Muscle layer of colon (tissue), 2 donors: Measurements from ENCODE around the gene WNT5B.
A peak's percentile ranks its signal among the peaks of the same experiment; 100 is the strongest.

ENCODE experiments used
- H3K27ac ChIP-seq: one replicate; pipeline ENCODE4 v1.7.0; 2013; ENCODE audit warnings: low read depth, mild to moderate bottlenecking, low read length, moderate library complexity
- H3K27me3 ChIP-seq, 2 donors: one replicate each; pipeline ENCODE4 v1.7.0; 2013; ENCODE audit warnings: low read length in 2 of 2, mild to moderate bottlenecking in 2 of 2; ENCODE audit not compliant: insufficient read depth in 2 of 2, control insufficient read depth in 1 of 2
- H3K36me3 ChIP-seq: one replicate; pipeline ENCODE4 v1.7.0; 2013; ENCODE audit warnings: mild to moderate bottlenecking, low read length; ENCODE audit not compliant: insufficient read depth
- H3K4me1 ChIP-seq: one replicate; pipeline ENCODE4 v1.7.0; 2013; ENCODE audit warnings: mild to moderate bottlenecking, low read length; ENCODE audit not compliant: insufficient read depth
- H3K4me3 ChIP-seq, 2 donors: one replicate each; pipeline ENCODE4 v1.7.0; 2013; ENCODE audit warnings: low read length in 2 of 2, low read depth in 1 of 2, mild to moderate bottlenecking in 1 of 2, moderate library complexity in 1 of 2
- H3K9ac ChIP-seq: one replicate; pipeline ENCODE4 v1.7.0; 2013; ENCODE audit warnings: low read length
- H3K9me3 ChIP-seq: one replicate; pipeline ENCODE4 v1.7.0; 2013; ENCODE audit warnings: mild to moderate bottlenecking, low read length
- donor health status: abdominal sarcoma.
- donor health status: Adenocarcinoma of cecum.

The WNT5B gene

DNA sequence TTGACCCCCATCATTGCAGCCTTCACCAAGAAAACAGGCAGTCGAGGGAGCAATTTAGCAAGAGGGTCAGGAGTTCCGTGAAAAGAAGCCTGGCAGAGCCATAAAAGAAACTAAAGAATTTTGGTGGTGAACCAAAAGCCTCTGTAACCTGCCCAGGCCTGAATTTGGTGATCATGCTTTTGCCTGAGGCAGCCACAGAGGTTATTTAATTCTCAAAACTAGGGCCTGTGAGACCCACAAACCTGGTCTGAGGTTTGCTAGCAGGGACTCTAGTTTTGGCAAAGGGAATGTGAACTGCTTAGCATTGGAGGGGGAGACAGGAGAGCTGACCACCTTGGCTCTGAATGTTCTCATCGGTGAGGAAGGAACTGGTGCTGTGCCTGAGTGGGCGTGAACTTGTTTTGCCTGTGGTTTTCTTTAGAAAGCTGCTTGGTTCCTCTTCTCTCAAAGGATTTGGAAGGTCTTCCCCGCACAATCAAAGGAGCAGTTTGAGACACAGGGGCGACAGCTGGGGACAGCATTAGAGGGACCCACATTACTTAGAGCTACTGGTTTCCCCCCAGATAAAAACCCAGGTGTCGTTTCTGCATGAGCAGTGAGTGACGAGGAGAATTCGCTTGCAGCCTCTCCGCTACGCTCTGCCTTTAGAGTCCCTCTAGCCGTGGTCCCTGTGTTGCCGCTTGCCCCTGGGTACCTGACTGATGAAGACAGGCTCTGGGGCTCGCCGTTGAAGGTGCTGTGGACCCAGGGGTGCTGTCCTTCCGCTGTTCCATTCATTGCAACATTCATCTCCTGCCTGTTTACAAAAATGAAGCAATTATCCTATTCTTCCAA lies 12.6 kb upstream of the WNT5B start:
- no peak overlapping the region for H3K27ac ChIP-seq
- no peak overlapping the region for H3K4me3 ChIP-seq
- H3K9me3 ChIP-seq: no peaks in the 10 kb centered on the region
- no peak overlapping the region for H3K9ac ChIP-seq
- H3K27me3 ChIP-seq: no peaks in the 10 kb centered on the region
- H3K36me3 ChIP-seq: no peaks in the 10 kb centered on the region
- H3K4me1 ChIP-seq: peaks cover 3% of the 10 kb centered on the region

DNA sequence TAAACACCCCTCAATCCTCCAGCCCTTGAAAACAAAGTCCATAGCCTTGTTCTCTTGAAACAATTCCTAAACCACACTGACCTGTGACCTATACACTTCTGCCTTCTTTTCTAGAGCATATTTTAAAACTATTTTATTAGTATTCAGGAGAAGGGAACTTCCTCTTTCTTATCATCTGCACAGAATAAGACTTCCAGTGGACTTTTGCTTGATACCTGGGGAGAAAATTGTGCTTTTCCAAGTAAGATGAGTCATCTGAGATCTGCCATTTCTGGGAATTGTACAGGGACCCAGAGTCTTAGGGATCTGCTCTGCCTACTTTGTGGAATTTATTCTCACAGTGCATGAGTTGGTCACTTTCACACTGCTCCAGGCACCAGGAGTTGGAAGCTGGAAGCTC lies 10.5 kb upstream of the WNT5B start:
- Histone ChIP-seq H3K4me3 (no peak overlapping the region), H3K9me3 (no peaks in the 10 kb centered on the region), H3K9ac (no peak overlapping the region), H3K27me3 (no peaks in the 10 kb centered on the region), H3K36me3 (no peaks in the 10 kb centered on the region), H3K27ac (no peak overlapping the region), H3K4me1 (no peaks in the 10 kb centered on the region)

DNA sequence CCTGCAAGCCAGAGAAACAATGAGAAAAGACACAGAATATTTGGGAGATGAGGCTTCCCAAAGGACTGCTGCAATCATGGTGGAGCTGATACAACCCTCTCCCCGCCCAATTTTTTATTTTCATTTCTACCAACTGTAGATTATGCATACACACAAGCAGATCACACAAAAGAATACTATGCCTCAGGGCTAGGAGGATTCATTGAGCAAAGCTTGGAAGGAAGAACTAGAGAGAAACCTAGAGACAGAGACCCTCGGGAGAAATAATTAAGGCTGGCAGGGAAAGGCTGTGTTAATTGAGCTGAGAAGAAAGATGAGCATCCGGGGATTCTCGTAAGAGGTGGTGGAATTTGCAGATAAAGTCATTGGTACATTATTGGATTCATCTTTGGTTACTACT lies 9.9 kb upstream of the WNT5B start:
- no peaks in the 10 kb centered on the region for H3K4me1 ChIP-seq
- no peaks in the 10 kb centered on the region for H3K27me3 ChIP-seq
- H3K36me3 ChIP-seq: no peaks in the 10 kb centered on the region
- no peak overlapping the region for H3K27ac ChIP-seq
- no peak overlapping the region for H3K9ac ChIP-seq
- H3K9me3 ChIP-seq: no peaks in the 10 kb centered on the region
- no peak overlapping the region for H3K4me3 ChIP-seq

DNA sequence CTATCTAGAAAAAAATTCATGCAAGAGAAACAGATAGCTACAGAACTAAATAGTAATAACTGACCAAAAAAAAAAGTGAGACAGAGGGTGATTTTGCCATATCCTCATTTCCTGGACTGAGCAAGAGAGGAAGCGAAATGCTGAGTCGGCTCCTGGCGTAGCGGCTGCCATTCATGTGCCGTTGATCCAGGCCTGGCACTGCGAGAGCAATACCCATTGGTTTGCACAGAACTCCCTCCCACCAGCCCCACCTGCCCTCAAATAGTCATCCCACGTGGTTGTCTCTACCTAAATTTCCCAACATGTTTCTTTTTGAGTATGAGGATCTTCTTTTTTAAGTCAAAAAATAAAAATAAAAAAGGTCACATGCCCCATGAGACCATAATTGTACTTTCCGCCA lies 9.4 kb upstream of the WNT5B start:
- peaks cover under 1% of the 10 kb centered on the region for H3K4me1 ChIP-seq
- H3K9me3 ChIP-seq: no peaks in the 10 kb centered on the region
- no peak overlapping the region for H3K9ac ChIP-seq
- H3K27ac ChIP-seq: no peak overlapping the region
- no peaks in the 10 kb centered on the region for H3K36me3 ChIP-seq
- no peak overlapping the region for H3K4me3 ChIP-seq
- H3K27me3 ChIP-seq: no peaks in the 10 kb centered on the region

- no peak overlapping the region for H3K9ac ChIP-seq
- H3K36me3 ChIP-seq: no peaks in the 10 kb centered on the region
Observed at GRCh38 chr12:1620092-1620491, 8.9 kb upstream of the WNT5B start.

GRCh38 chr12:1622406-1622805 lies 6.6 kb upstream of the WNT5B start:
- H3K4me3 ChIP-seq: no peak overlapping the region
- H3K9ac ChIP-seq: no peak overlapping the region
- H3K27me3 ChIP-seq: no peaks in the 10 kb centered on the region
- H3K9me3 ChIP-seq: no peaks in the 10 kb centered on the region
- H3K36me3 ChIP-seq: no peaks in the 10 kb centered on the region
- H3K4me1 ChIP-seq: peaks cover 10% of the 10 kb centered on the region
- no peak overlapping the region for H3K27ac ChIP-seq

More at GRCh38 chr12:1620092-1620491, 8.9 kb upstream of the WNT5B start:
- no peak overlapping the region for H3K27ac ChIP-seq
- H3K9me3 ChIP-seq: no peaks in the 10 kb centered on the region
- no peaks in the 10 kb centered on the region for H3K27me3 ChIP-seq
- H3K4me3 ChIP-seq: no peak overlapping the region
- peaks cover 6% of the 10 kb centered on the region for H3K4me1 ChIP-seq

DNA sequence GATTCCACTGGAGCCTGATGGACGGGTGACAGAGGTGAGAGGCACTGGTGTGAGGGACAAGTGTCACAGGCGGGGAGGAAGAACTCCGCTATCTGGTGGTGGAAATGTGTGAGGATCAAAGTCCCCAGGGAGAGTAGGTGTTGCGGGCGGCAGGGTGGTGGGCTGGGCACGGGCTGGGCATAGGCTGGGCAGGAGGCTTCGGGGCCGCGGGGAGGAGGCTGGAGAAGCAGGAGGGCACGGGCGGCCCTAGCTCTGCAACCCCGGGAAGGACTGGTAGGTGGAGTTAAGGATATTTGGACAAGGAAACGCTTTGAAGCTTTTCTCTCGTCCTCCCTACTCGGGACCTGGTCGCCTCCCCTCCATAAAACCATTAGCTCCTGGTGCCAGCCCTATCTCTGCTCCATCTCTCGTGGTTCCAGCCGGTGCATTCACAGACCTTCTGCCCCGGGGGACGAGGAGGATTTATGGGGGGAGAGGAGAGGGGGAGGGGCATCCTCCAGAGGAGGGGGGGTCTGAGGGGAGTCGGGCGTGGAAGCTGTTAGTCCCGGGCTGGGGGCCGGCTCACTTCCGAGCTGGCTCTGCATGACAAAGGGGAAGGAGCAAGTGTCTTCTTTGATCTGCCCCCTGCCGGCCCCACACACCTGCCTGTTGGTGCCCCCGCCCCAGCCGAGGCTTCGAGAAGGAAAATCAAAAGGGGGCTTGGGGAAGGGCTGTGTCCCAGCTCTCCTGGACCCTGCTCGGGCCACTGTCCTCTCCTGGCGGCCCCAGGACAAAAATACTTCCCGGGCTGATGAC lies 504 bp downstream of the WNT5B start:
- Histone ChIP-seq H3K36me3 (no peaks in the 10 kb centered on the region), H3K27ac (peak overlapping the region; percentile 62), H3K4me1 (peaks cover 28% of the 10 kb centered on the region), H3K9ac (no peak overlapping the region), H3K27me3 (peaks cover 0 to 5% of the 10 kb centered on the region in 2 donors), H3K9me3 (no peaks in the 10 kb centered on the region), H3K4me3 (peak overlapping the region; percentile 66 to 85)

DNA sequence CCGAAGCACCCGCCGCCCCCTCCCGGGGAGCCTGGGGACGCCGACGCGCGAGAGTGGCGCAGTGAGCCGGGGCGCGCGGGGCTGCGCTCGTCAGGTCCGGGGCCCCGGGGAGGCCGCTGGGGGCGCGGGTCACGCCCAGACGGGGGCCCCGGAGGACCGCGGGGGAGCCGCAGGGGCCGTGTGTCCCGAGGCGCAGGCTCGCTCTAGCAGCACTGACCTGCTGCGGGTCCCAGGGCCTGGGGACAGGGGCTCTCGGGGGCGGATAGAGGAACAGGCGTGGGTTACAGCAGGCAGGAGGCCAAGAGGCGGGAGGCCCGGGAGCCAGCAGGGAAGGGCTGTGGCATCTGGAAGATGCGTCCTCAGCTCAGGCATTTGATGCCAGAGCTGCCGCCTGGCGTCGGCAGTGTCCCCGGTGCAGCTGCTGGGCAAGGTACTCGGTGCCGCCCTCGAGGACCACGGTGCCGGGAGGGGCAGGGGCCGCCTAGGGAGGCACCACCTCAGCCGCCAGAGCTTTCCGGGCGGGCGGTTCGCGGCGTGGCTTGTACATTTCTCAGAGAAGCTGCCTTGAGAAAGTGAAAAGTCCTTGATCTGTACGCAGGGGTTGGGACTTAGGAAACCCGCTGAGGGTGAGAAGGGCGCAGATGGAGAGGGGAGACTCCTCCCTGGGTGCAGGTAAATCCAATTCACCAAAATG lies 1.2 kb downstream of the WNT5B start:
- peaks cover 22% of the 10 kb centered on the region for H3K4me1 ChIP-seq
- H3K27me3 ChIP-seq: peaks cover 0 to 5% of the 10 kb centered on the region in 2 donors
- peak overlapping the region; percentile 66 to 85 for H3K4me3 ChIP-seq
- H3K36me3 ChIP-seq: no peaks in the 10 kb centered on the region
- peak overlapping the region; percentile 62 for H3K27ac ChIP-seq
- no peak overlapping the region for H3K9ac ChIP-seq
- H3K9me3 ChIP-seq: no peaks in the 10 kb centered on the region

DNA sequence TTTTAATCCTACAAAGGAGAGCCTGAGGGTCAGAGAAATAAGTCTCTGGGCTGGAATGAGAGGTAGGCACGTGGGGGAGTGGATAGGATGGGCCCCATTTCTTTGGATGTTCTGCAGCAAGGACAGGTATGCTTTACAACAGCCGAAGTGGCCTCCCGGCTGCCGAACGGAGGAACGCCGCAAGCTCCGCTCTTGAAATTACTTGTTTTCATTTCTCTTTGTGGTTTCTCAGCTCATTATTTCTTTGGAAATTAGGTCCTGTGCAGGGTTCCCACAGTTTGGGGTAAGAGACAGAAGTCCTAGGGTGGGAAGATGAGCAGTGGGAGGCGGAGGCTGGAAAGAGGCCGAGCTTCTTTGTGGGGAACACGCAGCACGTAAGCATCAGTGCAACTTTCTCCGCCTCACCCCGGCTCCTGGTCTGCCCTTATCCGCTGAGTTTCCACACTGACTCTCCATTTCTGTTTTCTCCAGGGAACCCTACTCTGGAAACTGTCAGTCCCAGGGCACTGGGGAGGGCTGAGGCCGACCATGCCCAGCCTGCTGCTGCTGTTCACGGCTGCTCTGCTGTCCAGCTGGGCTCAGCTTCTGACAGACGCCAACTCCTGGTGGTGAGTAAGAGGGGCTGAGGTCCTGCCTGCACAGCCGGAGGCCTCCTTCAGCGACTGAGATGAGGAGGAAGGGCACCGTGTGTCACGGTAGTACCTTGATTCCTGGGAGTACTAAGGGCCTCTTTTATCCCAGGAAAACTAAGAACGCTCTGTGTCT lies 2.0 kb downstream of the WNT5B start:
- H3K4me3 ChIP-seq: peak overlapping the region in 1 of 2 donors; percentile 66
- no peaks in the 10 kb centered on the region for H3K9me3 ChIP-seq
- no peak overlapping the region for H3K9ac ChIP-seq
- no peaks in the 10 kb centered on the region for H3K36me3 ChIP-seq
- H3K4me1 ChIP-seq: peaks cover 20% of the 10 kb centered on the region
- H3K27me3 ChIP-seq: peaks cover 0 to 5% of the 10 kb centered on the region in 2 donors
- no peak overlapping the region for H3K27ac ChIP-seq

DNA sequence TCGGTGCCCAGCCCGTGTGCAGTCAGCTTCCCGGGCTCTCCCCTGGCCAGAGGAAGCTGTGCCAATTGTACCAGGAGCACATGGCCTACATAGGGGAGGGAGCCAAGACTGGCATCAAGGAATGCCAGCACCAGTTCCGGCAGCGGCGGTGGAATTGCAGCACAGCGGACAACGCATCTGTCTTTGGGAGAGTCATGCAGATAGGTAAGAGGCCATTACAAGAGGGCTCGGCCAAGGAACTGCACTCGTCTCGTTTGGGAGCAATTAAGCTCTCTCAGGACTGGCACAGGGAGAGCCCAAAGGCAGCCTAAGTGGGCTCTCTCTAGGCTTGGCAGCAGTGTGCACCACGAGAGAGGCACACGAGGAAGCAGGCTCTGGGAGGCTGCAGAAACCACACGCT lies 3.7 kb downstream of the WNT5B start:
- no peaks in the 10 kb centered on the region for H3K9me3 ChIP-seq
- H3K9ac ChIP-seq: no peak overlapping the region
- no peaks in the 10 kb centered on the region for H3K36me3 ChIP-seq
- H3K4me1 ChIP-seq: peaks cover 20% of the 10 kb centered on the region
- H3K27me3 ChIP-seq: peaks cover 0 to 5% of the 10 kb centered on the region in 2 donors
- no peak overlapping the region for H3K27ac ChIP-seq
- no peak overlapping the region for H3K4me3 ChIP-seq

DNA sequence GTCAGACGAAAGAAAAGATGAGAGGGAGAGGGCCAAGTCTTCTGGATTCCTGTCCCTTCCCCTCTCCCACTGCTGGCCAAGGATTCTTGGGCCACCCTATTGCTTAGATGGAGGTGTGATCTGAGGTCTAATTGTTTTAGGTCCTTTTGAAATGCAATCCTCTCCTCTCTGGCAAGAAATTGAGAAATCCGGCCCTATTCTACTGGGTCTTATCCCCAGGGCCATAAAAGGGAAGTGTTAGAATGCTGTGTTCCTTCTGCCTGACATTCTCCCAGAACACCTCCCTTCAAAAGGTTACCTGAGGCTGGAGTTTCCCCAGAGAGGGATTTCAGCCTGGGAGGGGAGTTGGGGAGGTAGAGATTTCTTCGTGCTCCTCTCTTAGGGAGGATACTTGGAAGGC lies 4.4 kb downstream of the WNT5B start:
- Histone ChIP-seq H3K27ac (no peak overlapping the region), H3K9ac (no peak overlapping the region), H3K27me3 (peaks cover 0 to 5% of the 10 kb centered on the region in 2 donors), H3K4me3 (no peak overlapping the region), H3K36me3 (no peaks in the 10 kb centered on the region), H3K4me1 (peaks cover 20% of the 10 kb centered on the region), H3K9me3 (no peaks in the 10 kb centered on the region)
